NB4 (cell line): ENCODE data around the gene MYH10.

Source experiments
- CTCF ChIP-seq: IDR thresholded peaks from one replicate; pipeline ENCODE4 v1.5.1; 2012; ENCODE audit warnings: low read depth, low read length
- MYC ChIP-seq: IDR thresholded peaks from 2 replicates; pipeline ENCODE4 v1.6.1; 2011; ENCODE audit warnings: low read depth, low read length
- POLR2A ChIP-seq: IDR thresholded peaks from 2 replicates; pipeline ENCODE4 v1.6.1; 2011; ENCODE audit warnings: mild to moderate bottlenecking; ENCODE audit not compliant: insufficient read length; ENCODE audit errors: extremely low read depth

GRCh38 chr17:8492121-8492520 lies 138.4 kb downstream of the MYH10 start:
- TF ChIP-seq MYC, result no peak
- TF ChIP-seq CTCF, result no peak
- TF ChIP-seq POLR2A, result no peak
